Measurements from ENCODE around the gene SKOR1. TPM values are rescaled to one million over a fixed set of nuclear protein-coding genes. Genes with fewer than 3 reads are reported as not detected.

The SKOR1 gene
- total and polyA plus RNA-seq, 2 of the 13 experiments (the other 11 are each of a cell fraction or from before 2014, with no cell fraction given), result 0.09 to 0.11 TPM

DNA sequence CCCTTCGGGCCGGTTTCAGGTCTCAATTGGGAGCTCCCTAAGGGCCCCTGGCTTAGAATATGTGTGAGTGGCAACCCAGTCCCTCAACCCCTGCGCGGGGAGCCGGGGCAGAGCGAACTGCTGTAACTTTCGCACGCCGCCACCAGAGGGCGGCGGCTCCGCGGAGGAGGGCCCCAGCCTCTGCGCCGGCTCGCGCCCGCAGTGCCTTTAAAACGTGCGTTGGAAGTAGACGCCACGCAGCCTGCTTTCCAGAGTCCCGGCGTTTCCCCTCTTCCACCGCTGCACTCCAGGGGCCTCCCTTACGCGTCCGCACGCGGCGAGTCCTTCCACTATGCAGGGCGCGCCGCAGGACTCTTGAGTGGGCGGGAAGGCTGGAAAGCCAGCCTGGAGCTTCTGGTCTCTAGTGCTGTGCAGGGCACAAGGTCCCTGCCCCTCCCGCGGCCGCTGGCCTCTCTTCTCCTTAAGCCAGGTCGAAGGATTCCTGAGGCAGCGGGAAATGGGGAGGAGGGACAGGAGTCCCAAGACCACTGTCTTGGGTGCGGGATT lies 38.2 kb downstream of the SKOR1 start (continued):
- TF ChIP-seq HIC2 (CRISPR knock-in tag; IDR thresholded peaks at IDR 0.05; ENCODE audit: low read depth) (no peak), ZNF430 (CRISPR knock-in tag; IDR thresholded peaks at IDR 0.05) (peak; percentile 59; the same call in 1 of the 2 replicates), ZNF3 (CRISPR knock-in tag; IDR thresholded peaks at IDR 0.05) (no peak), YEATS2 (CRISPR knock-in tag; IDR thresholded peaks at IDR 0.05; ENCODE audit: borderline replicate concordance) (peak; percentile 44; the same call in 1 of the 2 replicates), ZGPAT (CRISPR knock-in tag; IDR thresholded peaks at IDR 0.05) (peak; percentile 83), ZFP37 (CRISPR knock-in tag; IDR thresholded peaks at IDR 0.05; ENCODE audit: borderline replicate concordance) (no peak), TERF1 (CRISPR knock-in tag; IDR thresholded peaks at IDR 0.05) (no peak), REPIN1 (CRISPR knock-in tag; IDR thresholded peaks at IDR 0.05; ENCODE audit: borderline replicate concordance, low read depth) (peak; percentile 58; the same call in 1 of the 2 replicates), BCL6 (CRISPR knock-in tag; IDR thresholded peaks at IDR 0.05) (peak; percentile 63), FOXK2 (IDR thresholded peaks at IDR 0.05) (no peak), KDM5A (IDR thresholded peaks at IDR 0.05; ENCODE audit: borderline replicate concordance, low read length) (no peak), MTA1 (CRISPR knock-in tag; IDR thresholded peaks at IDR 0.05; ENCODE audit: borderline replicate concordance) (peak; percentile 63; the same call in 1 of the 2 replicates), ZNF569 (CRISPR knock-in tag; IDR thresholded peaks at IDR 0.05; ENCODE audit: borderline replicate concordance) (no peak), GABPB1 (CRISPR knock-in tag; IDR thresholded peaks at IDR 0.05) (peak; percentile 81), MXD3 (CRISPR knock-in tag; IDR thresholded peaks at IDR 0.05) (peak; percentile 60; the same call in 1 of the 2 replicates), RBFOX2 (IDR thresholded peaks at IDR 0.05; ENCODE audit: low read depth, low read length) (peak; percentile 79), PBX2 (CRISPR knock-in tag; IDR thresholded peaks at IDR 0.05) (no peak), KLF6 (CRISPR knock-in tag; IDR thresholded peaks at IDR 0.05) (0 out of 2 replicates have a peak, but pooled peaks have one; percentile 29), HOXA5 (CRISPR knock-in tag; IDR thresholded peaks at IDR 0.05) (peak; percentile 86; the same call in 1 of the 2 replicates), TMF1 (CRISPR knock-in tag; IDR thresholded peaks at IDR 0.05; ENCODE audit: low read depth) (peak; percentile 22; the same call in 1 of the 2 replicates), SKI (IDR thresholded peaks at IDR 0.05; ENCODE audit: partially characterized antibody) (peak; percentile 42), CBX1 (IDR thresholded peaks at IDR 0.05; ENCODE audit: low read depth) (peak; percentile 33)
- TF ChIP-seq, protein P1, sequence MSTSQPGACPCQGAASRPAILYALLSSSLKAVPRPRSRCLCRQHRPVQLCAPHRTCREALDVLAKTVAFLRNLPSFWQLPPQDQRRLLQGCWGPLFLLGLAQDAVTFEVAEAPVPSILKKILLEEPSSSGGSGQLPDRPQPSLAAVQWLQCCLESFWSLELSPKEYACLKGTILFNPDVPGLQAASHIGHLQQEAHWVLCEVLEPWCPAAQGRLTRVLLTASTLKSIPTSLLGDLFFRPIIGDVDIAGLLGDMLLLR (CRISPR knock-in tag; IDR thresholded peaks at IDR 0.05), result peak; percentile 66; the same call in 1 of the 2 replicates
- TF ChIP-seq, protein P2, sequence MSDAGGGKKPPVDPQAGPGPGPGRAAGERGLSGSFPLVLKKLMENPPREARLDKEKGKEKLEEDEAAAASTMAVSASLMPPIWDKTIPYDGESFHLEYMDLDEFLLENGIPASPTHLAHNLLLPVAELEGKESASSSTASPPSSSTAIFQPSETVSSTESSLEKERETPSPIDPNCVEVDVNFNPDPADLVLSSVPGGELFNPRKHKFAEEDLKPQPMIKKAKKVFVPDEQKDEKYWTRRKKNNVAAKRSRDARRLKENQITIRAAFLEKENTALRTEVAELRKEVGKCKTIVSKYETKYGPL (CRISPR knock-in tag; IDR thresholded peaks at IDR 0.05), result 0 out of 2 replicates have a peak, but pooled peaks have one; percentile 43

Measured in HepG2 (cell line).